Measurements from ENCODE around the gene DRC7. TPM values are rescaled to one million over a fixed set of nuclear protein-coding genes. Genes with fewer than 3 reads are reported as not detected.

Gene DRC7
- total RNA-seq, 6 experiments from 2014 or later = not detected

DNA sequence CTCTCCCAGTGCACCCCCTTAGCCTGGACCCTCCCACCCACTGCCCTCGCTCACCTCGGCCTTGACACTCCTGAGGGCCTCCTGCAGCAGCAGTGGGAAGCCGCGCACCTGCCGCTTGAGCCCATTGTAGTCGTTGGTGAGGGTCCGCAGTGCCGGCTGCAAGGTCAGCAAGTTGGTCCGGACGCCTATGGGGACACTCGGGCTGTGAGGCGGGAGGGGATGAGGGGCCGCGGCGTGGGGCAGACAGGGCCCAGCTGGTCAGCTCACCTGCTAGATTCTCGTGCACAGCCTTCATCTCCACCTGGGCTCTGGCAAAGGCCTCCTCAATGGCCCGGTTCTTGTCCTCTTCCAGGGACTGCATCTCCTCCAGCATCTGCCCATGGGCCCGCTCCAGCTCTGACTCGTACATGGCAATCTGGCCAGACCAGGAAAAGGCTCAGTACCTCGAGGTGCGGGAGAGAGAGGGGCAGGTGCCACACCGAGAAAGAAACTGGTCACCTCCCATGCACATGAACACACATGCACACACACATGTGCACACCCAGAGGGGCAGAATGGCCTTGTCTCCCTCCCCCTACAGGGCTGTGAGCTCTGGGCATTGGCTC, 75.0 kb downstream of the DRC7 start:
- peaks cover 31% of the 10 kb centered on the region for H3K36me3 Mint-ChIP-seq (ENCODE audit: low read depth)

DNA sequence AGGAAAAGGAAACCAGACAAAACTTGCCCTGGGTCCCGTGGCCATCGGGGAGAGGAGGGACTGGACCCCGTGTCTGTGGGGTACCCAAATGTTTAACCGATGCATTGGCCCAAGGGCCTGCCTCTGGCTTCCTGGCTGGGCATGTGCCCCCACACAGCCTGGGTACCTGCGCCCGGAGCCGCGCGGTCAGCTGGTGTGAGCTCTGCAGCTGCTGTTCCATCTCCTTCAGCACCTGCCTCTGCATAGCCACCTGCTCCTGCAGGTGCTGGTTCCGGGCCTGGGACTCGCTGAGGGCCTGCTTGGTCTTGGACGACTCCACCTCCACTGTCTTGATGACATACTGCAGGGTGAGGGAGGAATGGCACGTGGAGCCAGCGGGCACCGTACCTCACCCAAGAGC, 75.8 kb downstream of the DRC7 start:
- Mint-ChIP-seq H3K4me3 (no peak overlapping the region), H3K27me3 (ENCODE audit: insufficient read depth) (no peaks in the 10 kb centered on the region; the same call in 1 of the 2 replicates), H3K9me3 (no peaks in the 10 kb centered on the region), H3K27ac (no peak overlapping the region), H3K36me3 (ENCODE audit: low read depth) (peaks cover 24% of the 10 kb centered on the region), H3K4me1 (ENCODE audit: low read depth) (peaks cover 10% of the 10 kb centered on the region; the same call in 1 of the 2 replicates)
- no peak for DNase-seq
- TF ChIP-seq, protein P1, sequence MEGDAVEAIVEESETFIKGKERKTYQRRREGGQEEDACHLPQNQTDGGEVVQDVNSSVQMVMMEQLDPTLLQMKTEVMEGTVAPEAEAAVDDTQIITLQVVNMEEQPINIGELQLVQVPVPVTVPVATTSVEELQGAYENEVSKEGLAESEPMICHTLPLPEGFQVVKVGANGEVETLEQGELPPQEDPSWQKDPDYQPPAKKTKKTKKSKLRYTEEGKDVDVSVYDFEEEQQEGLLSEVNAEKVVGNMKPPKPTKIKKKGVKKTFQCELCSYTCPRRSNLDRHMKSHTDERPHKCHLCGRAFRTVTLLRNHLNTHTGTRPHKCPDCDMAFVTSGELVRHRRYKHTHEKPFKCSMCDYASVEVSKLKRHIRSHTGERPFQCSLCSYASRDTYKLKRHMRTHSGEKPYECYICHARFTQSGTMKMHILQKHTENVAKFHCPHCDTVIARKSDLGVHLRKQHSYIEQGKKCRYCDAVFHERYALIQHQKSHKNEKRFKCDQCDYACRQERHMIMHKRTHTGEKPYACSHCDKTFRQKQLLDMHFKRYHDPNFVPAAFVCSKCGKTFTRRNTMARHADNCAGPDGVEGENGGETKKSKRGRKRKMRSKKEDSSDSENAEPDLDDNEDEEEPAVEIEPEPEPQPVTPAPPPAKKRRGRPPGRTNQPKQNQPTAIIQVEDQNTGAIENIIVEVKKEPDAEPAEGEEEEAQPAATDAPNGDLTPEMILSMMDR (IDR thresholded peaks at IDR 0.05) = no peak

More for the DNA sequence above, 75.0 kb downstream of the DRC7 start:
- Mint-ChIP-seq H3K9me3 (no peaks in the 10 kb centered on the region), H3K27me3 (ENCODE audit: insufficient read depth) (no peaks in the 10 kb centered on the region; the same call in 1 of the 2 replicates), H3K4me1 (ENCODE audit: low read depth) (peaks cover 12% of the 10 kb centered on the region), H3K27ac (no peak overlapping the region), H3K4me3 (no peak overlapping the region)
- DNase-seq = no peak
- TF ChIP-seq, protein P1 (IDR thresholded peaks at IDR 0.05) = no peak

- TF ChIP-seq, protein P1 (IDR thresholded peaks at IDR 0.05) = no peak
- H3K9me3 Mint-ChIP-seq = no peaks in the 10 kb centered on the region
- peaks cover 10% of the 10 kb centered on the region; the same call in 1 of the 2 replicates for H3K4me1 Mint-ChIP-seq (ENCODE audit: low read depth)
- no peaks in the 10 kb centered on the region; the same call in none of the 2 replicates for H3K27me3 Mint-ChIP-seq (ENCODE audit: insufficient read depth)
- H3K36me3 Mint-ChIP-seq (ENCODE audit: low read depth) = peaks cover 16% of the 10 kb centered on the region
- no peak for DNase-seq
- no peak overlapping the region for H3K4me3 Mint-ChIP-seq
- H3K27ac Mint-ChIP-seq = no peak overlapping the region
These were observed 76.7 kb downstream of the DRC7 start for GRCh38 chr16:57771141-57771785.

- H3K36me3 Mint-ChIP-seq (ENCODE audit: low read depth) = peaks cover 10% of the 10 kb centered on the region; the same call in 1 of the 2 replicates
- H3K4me3 Mint-ChIP-seq = no peak overlapping the region
- H3K27me3 Mint-ChIP-seq (ENCODE audit: insufficient read depth) = no peaks in the 10 kb centered on the region; the same call in 1 of the 2 replicates
- no peak for DNase-seq
- TF ChIP-seq, protein P1 (IDR thresholded peaks at IDR 0.05) = no peak
- no peak overlapping the region for H3K27ac Mint-ChIP-seq
- H3K9me3 Mint-ChIP-seq = no peaks in the 10 kb centered on the region
- H3K4me1 Mint-ChIP-seq (ENCODE audit: low read depth) = peaks cover 10% of the 10 kb centered on the region; the same call in 1 of the 2 replicates
These were observed 78.4 kb downstream of the DRC7 start for GRCh38 chr16:57773019-57773418.

GRCh38 chr16:57773655-57774295, 79.2 kb downstream of the DRC7 start:
- no peak for DNase-seq
- Mint-ChIP-seq H3K36me3 (ENCODE audit: low read depth) (peaks cover 10% of the 10 kb centered on the region; the same call in 1 of the 2 replicates), H3K4me3 (no peak overlapping the region), H3K4me1 (ENCODE audit: low read depth) (peaks cover 17% of the 10 kb centered on the region; the same call in 1 of the 2 replicates), H3K27me3 (ENCODE audit: insufficient read depth) (no peaks in the 10 kb centered on the region; the same call in 1 of the 2 replicates), H3K9me3 (no peaks in the 10 kb centered on the region), H3K27ac (no peak overlapping the region)
- TF ChIP-seq, protein P1 (IDR thresholded peaks at IDR 0.05) = no peak
